Suprapubic skin (tissue), 4 donors: Measurements from ENCODE around the gene CAV2. TPM values are rescaled to one million over a fixed set of nuclear protein-coding genes. Genes with fewer than 3 reads are reported as not detected.

ENCODE experiments used
- DNase-seq, 2 donors: peaks; one replicate each; pipeline ENCODE4 v3.0.0-alpha.2; 2019; ENCODE audit warnings: low spot score in 2 of 2
- H3K27ac ChIP-seq: fragments of 200-600 bp; sonication (generic); one replicate; pipeline ENCODE4 v1.5.1; 2019
- H3K27me3 ChIP-seq: fragments of 200-600 bp; sonication (generic); one replicate; pipeline ENCODE4 v1.5.1; 2019
- H3K36me3 ChIP-seq: fragments of 200-600 bp; sonication (generic); one replicate; pipeline ENCODE4 v1.5.1; 2019
- H3K4me1 ChIP-seq: fragments of 200-600 bp; sonication (generic); one replicate; pipeline ENCODE4 v1.5.1; 2019
- H3K4me3 ChIP-seq: fragments of 200-600 bp; sonication (generic); one replicate; pipeline ENCODE4 v1.5.1; 2019; ENCODE audit warnings: mild to moderate bottlenecking
- H3K9me3 ChIP-seq: fragments of 200-600 bp; sonication (generic); one replicate; pipeline ENCODE4 v1.5.1; 2019
- EP300 ChIP-seq: sonication (generic); formaldehyde crosslinking; IDR thresholded peaks from one replicate; pipeline ENCODE4 v1.6.1; 2017; ENCODE audit warnings: antibody characterized with exemption
- POLR2A ChIP-seq, 2 donors: fragments of 450-650 bp; IDR thresholded peaks; one replicate each; pipeline ENCODE4 v1.6.1; 2017; ENCODE audit warnings: antibody characterized with exemption in 2 of 2, mild to moderate bottlenecking in 2 of 2, moderate library complexity in 2 of 2
- POLR2AphosphoS5 ChIP-seq, 3 donors: sonication (generic); formaldehyde crosslinking; IDR thresholded peaks; one replicate each; pipeline ENCODE4 v1.6.1; 2017; ENCODE audit warnings: antibody characterized with exemption in 3 of 3
- WGBS: methylation state at CpG from one replicate; pipeline ENCODE4 v1.1.5; 2018; 5-methylcytosine and 5-hydroxymethylcytosine counted together
- total RNA-seq, 4 donors: library from RNA; depleted of rRNA; stranded (reverse); fragments of >200 nt; gene quantifications; one replicate each; pipeline ENCODE4 v1.1.0, GENCODE V29; 2016
- TF ChIP-seq, protein P1 (sequence below), 2 donors: fragments of 200-600 bp in 1 of 2; fragments of 450-650 bp in 1 of 2; sonication (generic) in 1 of 2; IDR thresholded peaks; one replicate each; pipeline ENCODE4 v1.5.1; 2016 to 2019; ENCODE audit warnings: antibody characterized with exemption in 2 of 2, mild to moderate bottlenecking in 1 of 2, moderate library complexity in 1 of 2

CAV2 gene
- total RNA-seq, 4 donors from 2014 or later, result 73.8 to 108 (median 98.7) TPM

DNA sequence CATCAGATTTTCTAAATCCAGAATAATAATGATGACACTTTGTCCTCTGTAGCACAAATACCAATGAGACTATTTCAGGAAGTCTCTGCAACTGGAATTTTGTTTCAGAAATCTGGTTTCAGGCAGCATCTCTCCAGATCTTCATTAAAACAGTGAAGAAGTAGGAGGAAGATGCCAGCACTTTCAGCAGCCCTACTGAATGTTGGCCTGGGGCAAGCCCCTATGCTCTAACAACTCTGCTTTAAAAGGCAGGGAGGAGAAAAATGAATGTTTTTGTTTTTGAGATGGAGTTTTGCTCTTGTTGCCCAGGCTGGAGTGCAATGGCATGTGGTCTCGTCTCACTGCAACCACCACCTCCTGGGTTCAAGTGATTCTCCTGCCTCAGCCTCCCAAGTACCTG is 18.1 kb downstream of the CAV2 start:
- H3K4me3 ChIP-seq, result no peak overlapping the region
- TF ChIP-seq, protein P1, sequence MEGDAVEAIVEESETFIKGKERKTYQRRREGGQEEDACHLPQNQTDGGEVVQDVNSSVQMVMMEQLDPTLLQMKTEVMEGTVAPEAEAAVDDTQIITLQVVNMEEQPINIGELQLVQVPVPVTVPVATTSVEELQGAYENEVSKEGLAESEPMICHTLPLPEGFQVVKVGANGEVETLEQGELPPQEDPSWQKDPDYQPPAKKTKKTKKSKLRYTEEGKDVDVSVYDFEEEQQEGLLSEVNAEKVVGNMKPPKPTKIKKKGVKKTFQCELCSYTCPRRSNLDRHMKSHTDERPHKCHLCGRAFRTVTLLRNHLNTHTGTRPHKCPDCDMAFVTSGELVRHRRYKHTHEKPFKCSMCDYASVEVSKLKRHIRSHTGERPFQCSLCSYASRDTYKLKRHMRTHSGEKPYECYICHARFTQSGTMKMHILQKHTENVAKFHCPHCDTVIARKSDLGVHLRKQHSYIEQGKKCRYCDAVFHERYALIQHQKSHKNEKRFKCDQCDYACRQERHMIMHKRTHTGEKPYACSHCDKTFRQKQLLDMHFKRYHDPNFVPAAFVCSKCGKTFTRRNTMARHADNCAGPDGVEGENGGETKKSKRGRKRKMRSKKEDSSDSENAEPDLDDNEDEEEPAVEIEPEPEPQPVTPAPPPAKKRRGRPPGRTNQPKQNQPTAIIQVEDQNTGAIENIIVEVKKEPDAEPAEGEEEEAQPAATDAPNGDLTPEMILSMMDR (IDR thresholded peaks at IDR 0.05), result no peak
- TF ChIP-seq EP300, result no peak
- TF ChIP-seq POLR2AphosphoS5 (IDR thresholded peaks at IDR 0.05), result no peak
- no peak for TF ChIP-seq POLR2A (IDR thresholded peaks at IDR 0.05)
- H3K27ac ChIP-seq, result no peak overlapping the region
- peaks cover 19% of the 10 kb centered on the region for H3K4me1 ChIP-seq
- DNase-seq, result no peak
- H3K36me3 ChIP-seq, result no peaks in the 10 kb centered on the region
- WGBS, result 79% methylated on average over 1 of the region's 1 CpG
- H3K27me3 ChIP-seq, result no peaks in the 10 kb centered on the region
- H3K9me3 ChIP-seq, result no peaks in the 10 kb centered on the region

DNA sequence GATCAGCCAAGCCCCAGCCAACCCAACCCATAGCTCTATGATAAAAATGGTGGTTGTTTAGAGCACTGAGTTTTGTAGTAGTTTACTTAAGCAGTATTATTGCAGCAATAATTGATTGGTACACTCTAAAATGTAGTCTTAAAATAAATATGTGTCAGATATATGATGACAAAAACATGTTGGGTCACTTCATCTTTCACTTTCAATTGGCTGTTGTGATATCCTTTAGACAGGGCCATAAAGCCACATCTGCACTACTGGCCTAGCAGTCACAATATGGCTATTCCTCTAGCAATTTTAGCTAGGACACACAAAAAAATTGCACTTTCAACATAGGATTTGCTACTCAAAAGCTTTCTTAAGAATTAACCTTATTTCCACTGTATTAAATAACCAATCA is 19.4 kb downstream of the CAV2 start:
- Histone ChIP-seq H3K4me1 (peaks cover 31% of the 10 kb centered on the region), H3K27ac (no peak overlapping the region), H3K36me3 (no peaks in the 10 kb centered on the region), H3K9me3 (no peaks in the 10 kb centered on the region), H3K4me3 (no peak overlapping the region), H3K27me3 (no peaks in the 10 kb centered on the region)
- TF ChIP-seq POLR2AphosphoS5 (IDR thresholded peaks at IDR 0.05), result no peak
- no peak for TF ChIP-seq POLR2A (IDR thresholded peaks at IDR 0.05)
- TF ChIP-seq, protein P1 (IDR thresholded peaks at IDR 0.05), result no peak
- no peak for TF ChIP-seq EP300
- no peak for DNase-seq

DNA sequence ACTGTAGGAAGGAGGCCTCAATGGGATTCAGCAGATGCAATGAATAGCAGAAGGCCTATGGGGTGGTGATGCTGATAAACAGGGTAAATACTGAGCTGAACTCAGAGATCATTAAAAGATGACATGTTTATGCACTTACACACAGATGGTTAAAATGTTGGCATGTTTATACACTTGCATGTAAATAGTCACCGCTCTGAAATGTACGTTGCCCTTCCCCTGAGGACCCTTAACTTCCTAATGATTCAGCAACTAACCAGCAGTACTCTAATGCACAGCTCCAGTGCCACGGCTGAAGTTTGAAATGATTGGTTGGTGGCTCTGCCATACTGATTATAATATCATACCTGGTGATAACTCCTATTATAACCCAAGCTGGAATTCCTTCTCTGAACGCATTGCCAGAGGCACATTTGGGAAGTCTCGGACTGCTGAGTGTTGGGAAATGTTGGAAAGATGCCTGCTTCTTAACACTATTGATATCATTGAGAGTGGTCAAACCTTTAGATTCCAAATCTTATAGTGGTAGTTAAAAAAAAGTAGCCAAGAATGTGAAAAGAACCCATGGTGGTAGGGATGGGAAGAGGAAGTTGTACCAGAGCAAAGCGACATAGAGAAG is 21.6 kb downstream of the CAV2 start:
- Histone ChIP-seq H3K9me3 (no peaks in the 10 kb centered on the region), H3K27ac (peak overlapping the region; percentile 59), H3K4me1 (peaks cover 40% of the 10 kb centered on the region), H3K4me3 (no peak overlapping the region), H3K27me3 (no peaks in the 10 kb centered on the region), H3K36me3 (no peaks in the 10 kb centered on the region)
- TF ChIP-seq POLR2A (IDR thresholded peaks at IDR 0.05), result no peak
- TF ChIP-seq EP300, result no peak
- TF ChIP-seq POLR2AphosphoS5 (IDR thresholded peaks at IDR 0.05), result no peak
- TF ChIP-seq, protein P1 (IDR thresholded peaks at IDR 0.05), result no peak
- no peak for DNase-seq
- WGBS, result 55% methylated on average over 6 of the region's 6 CpGs

DNA sequence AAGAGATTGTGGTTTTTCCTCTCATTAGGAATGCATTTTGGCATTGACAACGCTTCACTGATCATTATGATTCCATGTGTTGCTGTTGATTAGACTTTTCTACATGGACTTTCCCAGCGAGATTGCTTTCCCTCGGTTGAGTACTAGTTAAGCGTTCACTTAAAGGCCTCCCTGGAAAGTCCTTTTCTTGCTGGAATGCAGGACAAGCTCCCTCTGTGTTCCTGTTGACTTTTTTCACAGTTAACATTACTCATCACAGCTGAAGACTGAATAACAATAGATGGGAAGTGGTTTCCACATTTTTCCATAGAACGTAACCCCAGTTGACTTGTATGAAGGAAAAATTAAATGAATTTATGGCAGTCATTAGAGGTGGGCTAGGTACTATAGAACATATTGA is 22.7 kb downstream of the CAV2 start:
- DNase-seq, result no peak
- 36% methylated on average over 5 of the region's 5 CpGs for whole genome bisulfite sequencing

DNA sequence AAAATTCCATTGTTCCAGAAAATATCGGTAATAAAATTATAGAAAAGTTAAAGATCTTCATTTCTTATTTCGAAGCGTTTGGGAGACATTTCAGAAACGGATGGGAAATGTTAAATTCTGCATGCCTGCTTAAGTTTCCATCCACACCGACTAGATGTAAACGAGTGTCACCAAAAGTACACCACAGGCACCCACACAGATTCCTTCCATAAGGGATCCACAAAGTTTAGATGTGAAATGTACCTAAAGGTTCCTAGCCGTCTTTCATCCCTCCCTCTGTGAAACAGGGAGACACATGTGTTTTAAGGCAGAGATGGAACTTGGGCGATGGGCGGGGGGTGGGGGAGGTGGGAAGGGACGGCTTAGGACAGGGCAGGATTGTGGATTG is 24.7 kb downstream of the CAV2 start:
- Histone ChIP-seq H3K27ac (peak overlapping the region; percentile 95), H3K36me3 (no peaks in the 10 kb centered on the region), H3K4me1 (peaks cover 66% of the 10 kb centered on the region), H3K4me3 (peak overlapping the region; percentile 74), H3K9me3 (no peaks in the 10 kb centered on the region), H3K27me3 (no peaks in the 10 kb centered on the region)
- 8% methylated on average over 10 of the region's 10 CpGs for WGBS
- no peak for TF ChIP-seq POLR2A (IDR thresholded peaks at IDR 0.05)
- TF ChIP-seq, protein P1 (IDR thresholded peaks at IDR 0.05), result no peak
- TF ChIP-seq POLR2AphosphoS5 (IDR thresholded peaks at IDR 0.05), result no peak
- TF ChIP-seq EP300, result no peak
- DNase-seq, result no peak

More for the DNA sequence above, 22.7 kb downstream of the CAV2 start:
- no peaks in the 10 kb centered on the region for H3K27me3 ChIP-seq
- peak overlapping the region; percentile 59 for H3K27ac ChIP-seq
- peaks cover 50% of the 10 kb centered on the region for H3K4me1 ChIP-seq
- H3K9me3 ChIP-seq, result no peaks in the 10 kb centered on the region
- no peak overlapping the region for H3K4me3 ChIP-seq
- TF ChIP-seq, protein P1 (IDR thresholded peaks at IDR 0.05), result no peak
- TF ChIP-seq EP300, result no peak
- TF ChIP-seq POLR2A (IDR thresholded peaks at IDR 0.05), result no peak
- TF ChIP-seq POLR2AphosphoS5 (IDR thresholded peaks at IDR 0.05), result no peak
- H3K36me3 ChIP-seq, result no peaks in the 10 kb centered on the region
